Measurements from ENCODE around the gene LRRFIP1.
"Not testable (repeated sequence)": the region's sequence is repeated elsewhere in the genome, so short reads cannot be mapped to it uniquely, and the experiment has no call there.

The LRRFIP1 gene

GRCh38 chr2:237766340-237766739 is 139.0 kb downstream of the LRRFIP1 start:
- Histone ChIP-seq H3K27ac (ENCODE audit: low read length) (no peak overlapping the region), H3K9me3 (ENCODE audit: insufficient read depth, low read depth, low read length) (no peaks in the 10 kb centered on the region), H3K4me1 (ENCODE audit: insufficient read depth, low read length) (no peaks in the 10 kb centered on the region), H3K9ac (ENCODE audit: low read depth, low read length) (no peak overlapping the region), H3K27me3 (ENCODE audit: insufficient read depth, low read length) (no peaks in the 10 kb centered on the region), H3K4me3 (ENCODE audit: low read length) (no peak overlapping the region), H3K36me3 (ENCODE audit: insufficient read depth, low read depth, low read length) (peaks cover 25% of the 10 kb centered on the region)

GRCh38 chr2:237772513-237772912 is 145.1 kb downstream of the LRRFIP1 start:
- H3K36me3 ChIP-seq (ENCODE audit: insufficient read depth, low read depth, low read length): peaks cover 23% of the 10 kb centered on the region; the same call in 1 of the 2 replicates
- no peaks in the 10 kb centered on the region for H3K9me3 ChIP-seq (ENCODE audit: insufficient read depth, low read depth, low read length)
- no peaks in the 10 kb centered on the region for H3K4me1 ChIP-seq (ENCODE audit: insufficient read depth, low read length)
- no peak overlapping the region for H3K9ac ChIP-seq (ENCODE audit: low read depth, low read length)
- no peak overlapping the region for H3K4me3 ChIP-seq (ENCODE audit: low read length)
- no peaks in the 10 kb centered on the region for H3K27me3 ChIP-seq (ENCODE audit: insufficient read depth, low read length)
- H3K27ac ChIP-seq (ENCODE audit: low read length): no peak overlapping the region

- Histone ChIP-seq H3K4me3 (ENCODE audit: low read length) (no peak overlapping the region), H3K36me3 (ENCODE audit: insufficient read depth, low read depth, low read length) (peaks cover 27% of the 10 kb centered on the region; the same call in 1 of the 2 replicates), H3K4me1 (ENCODE audit: insufficient read depth, low read length) (no peaks in the 10 kb centered on the region), H3K27me3 (ENCODE audit: insufficient read depth, low read length) (no peaks in the 10 kb centered on the region), H3K9ac (ENCODE audit: low read depth, low read length) (no peak overlapping the region), H3K27ac (ENCODE audit: low read length) (no peak overlapping the region), H3K9me3 (ENCODE audit: insufficient read depth, low read depth, low read length) (no peaks in the 10 kb centered on the region)
Measured at GRCh38 chr2:237773826-237774225, 146.4 kb downstream of the LRRFIP1 start.

GRCh38 chr2:237774811-237775553 is 147.6 kb downstream of the LRRFIP1 start:
- no peaks in the 10 kb centered on the region for H3K9me3 ChIP-seq (ENCODE audit: insufficient read depth, low read depth, low read length)
- peaks cover 30% of the 10 kb centered on the region for H3K36me3 ChIP-seq (ENCODE audit: insufficient read depth, low read depth, low read length)
- H3K4me1 ChIP-seq (ENCODE audit: insufficient read depth, low read length): no peaks in the 10 kb centered on the region
- H3K4me3 ChIP-seq (ENCODE audit: low read length): no peak overlapping the region
- no peak overlapping the region for H3K27ac ChIP-seq (ENCODE audit: low read length)
- H3K27me3 ChIP-seq (ENCODE audit: insufficient read depth, low read length): no peaks in the 10 kb centered on the region
- no peak overlapping the region for H3K9ac ChIP-seq (ENCODE audit: low read depth, low read length)

- Histone ChIP-seq H3K9ac (ENCODE audit: low read depth, low read length) (no peak overlapping the region), H3K36me3 (ENCODE audit: insufficient read depth, low read depth, low read length) (peaks cover 46% of the 10 kb centered on the region), H3K27me3 (ENCODE audit: insufficient read depth, low read length) (no peaks in the 10 kb centered on the region), H3K27ac (ENCODE audit: low read length) (no peak overlapping the region), H3K9me3 (ENCODE audit: insufficient read depth, low read depth, low read length) (no peaks in the 10 kb centered on the region), H3K4me1 (ENCODE audit: insufficient read depth, low read length) (no peaks in the 10 kb centered on the region), H3K4me3 (ENCODE audit: low read length) (no peak overlapping the region)
Measured at GRCh38 chr2:237779521-237779920, 152.1 kb downstream of the LRRFIP1 start.

- H3K4me1 ChIP-seq (ENCODE audit: insufficient read depth, low read length): no peaks in the 10 kb centered on the region
- peaks cover 38% of the 10 kb centered on the region for H3K36me3 ChIP-seq (ENCODE audit: insufficient read depth, low read depth, low read length)
Measured at GRCh38 chr2:237782181-237782580, 154.8 kb downstream of the LRRFIP1 start.

GRCh38 chr2:237783678-237784077 is 156.3 kb downstream of the LRRFIP1 start:
- not testable (repeated sequence) for H3K9ac ChIP-seq (ENCODE audit: low read depth, low read length); H3K27ac ChIP-seq (ENCODE audit: low read length); H3K4me1 ChIP-seq (ENCODE audit: insufficient read depth, low read length); H3K27me3 ChIP-seq (ENCODE audit: insufficient read depth, low read length); H3K4me3 ChIP-seq (ENCODE audit: low read length)
- peaks cover 31% of the 10 kb centered on the region for H3K36me3 ChIP-seq (ENCODE audit: insufficient read depth, low read depth, low read length)
- H3K9me3 ChIP-seq (ENCODE audit: insufficient read depth, low read depth, low read length): peaks cover 23% of the 10 kb centered on the region

More at GRCh38 chr2:237782181-237782580, 154.8 kb downstream of the LRRFIP1 start:
- H3K4me3 ChIP-seq (ENCODE audit: low read length): no peak overlapping the region
- H3K27me3 ChIP-seq (ENCODE audit: insufficient read depth, low read length): no peaks in the 10 kb centered on the region
- no peak overlapping the region for H3K27ac ChIP-seq (ENCODE audit: low read length)
- peaks cover 20% of the 10 kb centered on the region for H3K9me3 ChIP-seq (ENCODE audit: insufficient read depth, low read depth, low read length)
- H3K9ac ChIP-seq (ENCODE audit: low read depth, low read length): no peak overlapping the region

GRCh38 chr2:237786936-237787335 is 159.5 kb downstream of the LRRFIP1 start:
- no peaks in the 10 kb centered on the region for H3K27me3 ChIP-seq (ENCODE audit: insufficient read depth, low read length)
- H3K36me3 ChIP-seq (ENCODE audit: insufficient read depth, low read depth, low read length): 0 out of 2 replicates have a peak, but pooled peaks cover 2% of the 10 kb centered on the region
- H3K9me3 ChIP-seq (ENCODE audit: insufficient read depth, low read depth, low read length): peaks cover 23% of the 10 kb centered on the region
- no peak overlapping the region for H3K4me3 ChIP-seq (ENCODE audit: low read length)
- no peak overlapping the region for H3K27ac ChIP-seq (ENCODE audit: low read length)
- H3K4me1 ChIP-seq (ENCODE audit: insufficient read depth, low read length): no peaks in the 10 kb centered on the region
- H3K9ac ChIP-seq (ENCODE audit: low read depth, low read length): no peak overlapping the region

- Histone ChIP-seq H3K9me3 (ENCODE audit: insufficient read depth, low read depth, low read length) (peaks cover 19% of the 10 kb centered on the region), H3K9ac (ENCODE audit: low read depth, low read length) (no peak overlapping the region), H3K27ac (ENCODE audit: low read length) (no peak overlapping the region), H3K36me3 (ENCODE audit: insufficient read depth, low read depth, low read length) (no peaks in the 10 kb centered on the region), H3K27me3 (ENCODE audit: insufficient read depth, low read length) (no peaks in the 10 kb centered on the region), H3K4me1 (ENCODE audit: insufficient read depth, low read length) (no peaks in the 10 kb centered on the region), H3K4me3 (ENCODE audit: low read length) (no peak overlapping the region)
Measured at GRCh38 chr2:237790353-237790752, 163.0 kb downstream of the LRRFIP1 start.

GRCh38 chr2:237791977-237792727 is 164.8 kb downstream of the LRRFIP1 start:
- H3K9ac ChIP-seq (ENCODE audit: low read depth, low read length): no peak overlapping the region
- peaks cover 4% of the 10 kb centered on the region; the same call in 1 of the 2 replicates for H3K9me3 ChIP-seq (ENCODE audit: insufficient read depth, low read depth, low read length)
- H3K4me1 ChIP-seq (ENCODE audit: insufficient read depth, low read length): no peaks in the 10 kb centered on the region
- no peak overlapping the region for H3K27ac ChIP-seq (ENCODE audit: low read length)
- no peaks in the 10 kb centered on the region for H3K27me3 ChIP-seq (ENCODE audit: insufficient read depth, low read length)
- no peak overlapping the region for H3K4me3 ChIP-seq (ENCODE audit: low read length)
- no peaks in the 10 kb centered on the region for H3K36me3 ChIP-seq (ENCODE audit: insufficient read depth, low read depth, low read length)

GRCh38 chr2:237797253-237797652 is 169.9 kb downstream of the LRRFIP1 start:
- no peak overlapping the region for H3K4me3 ChIP-seq (ENCODE audit: low read length)
- no peaks in the 10 kb centered on the region for H3K4me1 ChIP-seq (ENCODE audit: insufficient read depth, low read length)
- H3K36me3 ChIP-seq (ENCODE audit: insufficient read depth, low read depth, low read length): no peaks in the 10 kb centered on the region
- H3K27me3 ChIP-seq (ENCODE audit: insufficient read depth, low read length): no peaks in the 10 kb centered on the region
- no peak overlapping the region for H3K27ac ChIP-seq (ENCODE audit: low read length)
- no peaks in the 10 kb centered on the region for H3K9me3 ChIP-seq (ENCODE audit: insufficient read depth, low read depth, low read length)
- H3K9ac ChIP-seq (ENCODE audit: low read depth, low read length): no peak overlapping the region

Measured in iPS-20b (cell line).